OCI-LY3 (cell line): Measurements from ENCODE around the gene GNG11.

Source experiments
- H2AFZ ChIP-seq: fragments of 200-600, 300-600 bp; shearing (Covaris generic); 2 replicates; pipeline ENCODE4 v1.6.0; 2014; ENCODE audit warnings: antibody characterized with exemption, low read depth, low read length
- H3K27ac ChIP-seq: fragments of 200-600, 300-600 bp; sonication (generic); 2 replicates; pipeline ENCODE4 v1.5.1; 2014; ENCODE audit warnings: mild to moderate bottlenecking, low read length, moderate library complexity, mixed read lengths
- H3K27me3 ChIP-seq: fragments of 200-600, 300-600 bp; sonication (generic); 2 replicates; pipeline ENCODE4 v1.6.1; 2014; ENCODE audit warnings: low read depth, low read length, mixed read lengths
- H3K36me3 ChIP-seq: fragments of 200-600, 300-600 bp; sonication (generic); replicated peaks from 2 replicates; pipeline ENCODE3; 2014; ENCODE audit warnings: low read depth, low read length, mixed read lengths
- H3K4me1 ChIP-seq: fragments of 300-600, 200-600 bp; sonication (generic); 2 replicates; pipeline ENCODE4 v1.6.1; 2014; ENCODE audit warnings: low read length, mixed read lengths
- H3K4me2 ChIP-seq: fragments of 200-600, 300-600 bp; sonication (generic); 2 replicates; pipeline ENCODE4 v1.6.1; 2014; ENCODE audit warnings: low read length, mixed read lengths
- H3K4me3 ChIP-seq: fragments of 300-600, 200-600 bp; sonication (generic); 2 replicates; pipeline ENCODE4 v1.5.1; 2014; ENCODE audit warnings: antibody characterized with exemption, mild to moderate bottlenecking, low read length, moderate library complexity
- H3K79me2 ChIP-seq: fragments of 300-600, 200-600 bp; shearing (Covaris generic); 2 replicates; pipeline ENCODE4 v1.6.1; 2014; ENCODE audit warnings: mild to moderate bottlenecking, low read length, mixed read lengths
- H3K9ac ChIP-seq: fragments of 300-600, 200-600 bp; shearing (Covaris generic); 2 replicates; pipeline ENCODE4 v1.6.0; 2014; ENCODE audit warnings: mild to moderate bottlenecking, low read length, moderate library complexity
- H3K9me3 ChIP-seq: fragments of 200-600, 300-600 bp; shearing (Covaris generic); 2 replicates; pipeline ENCODE4 v1.6.1; 2014; ENCODE audit warnings: low read length, mixed read lengths; ENCODE audit not compliant: insufficient read depth
- H4K20me1 ChIP-seq: fragments of 200-600, 300-600 bp; sonication (generic); 2 replicates; pipeline ENCODE4 v1.6.1; 2016; ENCODE audit warnings: low read length, mixed read lengths; ENCODE audit not compliant: insufficient read depth
- EZH2phosphoT487 ChIP-seq: fragments of 200-600 bp; shearing (Covaris generic); IDR thresholded peaks from 2 replicates; pipeline ENCODE4 v1.6.1; 2018; ENCODE audit warnings: antibody characterized with exemption, mixed run types, low read depth
- TF ChIP-seq, protein P1 (sequence below): fragments of 200-600, 300-600 bp; sonication (generic); IDR thresholded peaks from 2 replicates; pipeline ENCODE4 v1.5.1; 2014; ENCODE audit warnings: antibody characterized with exemption, low read length, low read depth

Gene GNG11

DNA sequence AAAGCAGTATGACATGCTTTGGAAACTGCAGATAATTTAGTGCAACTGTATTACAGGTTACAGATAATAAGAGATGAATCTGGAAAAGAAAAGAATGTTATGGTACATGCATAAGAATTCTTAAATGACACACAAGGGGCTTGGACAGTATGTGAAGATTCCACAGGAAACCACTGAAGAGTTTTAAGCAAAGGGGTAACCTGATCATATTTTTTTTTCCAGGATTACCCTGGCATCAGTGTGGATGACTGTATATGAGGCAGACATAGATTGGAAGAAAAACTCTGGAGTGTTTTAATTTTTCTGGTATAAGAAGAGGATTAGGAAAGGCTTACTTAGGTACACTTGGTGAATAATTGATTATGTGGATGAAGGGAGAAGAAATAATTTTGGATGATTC is 39.1 kb upstream of the GNG11 start:
- no peak overlapping the region for H2AFZ ChIP-seq
- H3K9ac ChIP-seq, result no peak overlapping the region
- H3K4me3 ChIP-seq, result no peak overlapping the region
- H3K27me3 ChIP-seq, result no peaks in the 10 kb centered on the region
- H3K79me2 ChIP-seq, result no peaks in the 10 kb centered on the region
- H3K4me1 ChIP-seq, result peaks cover under 1% of the 10 kb centered on the region; the same call in 1 of the 2 replicates
- H3K27ac ChIP-seq, result no peak overlapping the region
- H3K4me2 ChIP-seq, result no peak overlapping the region
- no peaks in the 10 kb centered on the region for H4K20me1 ChIP-seq
- no peaks in the 10 kb centered on the region for H3K36me3 ChIP-seq
- no peaks in the 10 kb centered on the region for H3K9me3 ChIP-seq
- TF ChIP-seq, protein P1, sequence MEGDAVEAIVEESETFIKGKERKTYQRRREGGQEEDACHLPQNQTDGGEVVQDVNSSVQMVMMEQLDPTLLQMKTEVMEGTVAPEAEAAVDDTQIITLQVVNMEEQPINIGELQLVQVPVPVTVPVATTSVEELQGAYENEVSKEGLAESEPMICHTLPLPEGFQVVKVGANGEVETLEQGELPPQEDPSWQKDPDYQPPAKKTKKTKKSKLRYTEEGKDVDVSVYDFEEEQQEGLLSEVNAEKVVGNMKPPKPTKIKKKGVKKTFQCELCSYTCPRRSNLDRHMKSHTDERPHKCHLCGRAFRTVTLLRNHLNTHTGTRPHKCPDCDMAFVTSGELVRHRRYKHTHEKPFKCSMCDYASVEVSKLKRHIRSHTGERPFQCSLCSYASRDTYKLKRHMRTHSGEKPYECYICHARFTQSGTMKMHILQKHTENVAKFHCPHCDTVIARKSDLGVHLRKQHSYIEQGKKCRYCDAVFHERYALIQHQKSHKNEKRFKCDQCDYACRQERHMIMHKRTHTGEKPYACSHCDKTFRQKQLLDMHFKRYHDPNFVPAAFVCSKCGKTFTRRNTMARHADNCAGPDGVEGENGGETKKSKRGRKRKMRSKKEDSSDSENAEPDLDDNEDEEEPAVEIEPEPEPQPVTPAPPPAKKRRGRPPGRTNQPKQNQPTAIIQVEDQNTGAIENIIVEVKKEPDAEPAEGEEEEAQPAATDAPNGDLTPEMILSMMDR, result no peak
- TF ChIP-seq EZH2phosphoT487, result no peak

DNA sequence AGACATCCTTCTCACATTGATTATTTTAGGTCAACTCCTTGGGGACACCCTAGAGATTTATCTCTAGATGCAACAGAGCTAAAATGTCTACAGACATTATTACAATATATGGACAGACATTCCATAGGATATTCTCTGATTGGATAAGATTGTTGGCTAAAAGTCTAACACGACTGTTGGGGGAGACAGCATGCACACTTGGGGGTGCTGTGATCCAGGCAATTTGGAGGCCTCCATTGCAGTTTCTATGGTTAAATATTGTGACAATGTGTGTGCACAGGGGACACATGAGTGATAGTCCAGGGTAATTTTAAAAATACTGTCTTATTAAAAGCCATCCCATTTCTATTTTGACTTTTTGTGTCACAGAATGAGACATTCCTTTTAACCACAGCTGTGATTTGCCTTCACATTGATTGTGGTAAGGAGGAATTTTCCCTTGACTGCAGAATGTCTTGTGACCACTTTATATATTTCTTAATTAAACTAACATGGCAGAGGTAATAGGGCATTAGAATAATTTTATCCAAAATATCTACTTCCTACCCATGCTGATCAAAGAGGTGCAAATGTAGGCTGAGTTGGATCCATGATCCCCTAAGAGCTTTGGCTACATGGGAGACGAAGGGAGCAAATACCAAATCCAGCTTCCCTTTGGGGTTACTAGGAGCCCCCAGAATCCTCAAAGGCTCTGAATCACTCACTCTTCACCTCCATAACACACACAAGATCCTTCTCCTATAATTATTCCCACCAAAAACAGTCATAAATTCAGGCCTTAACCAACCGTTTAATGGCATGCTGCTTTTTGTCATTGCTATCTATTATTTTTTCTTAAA is 38.2 kb upstream of the GNG11 start:
- Histone ChIP-seq H4K20me1 (no peaks in the 10 kb centered on the region), H3K4me3 (no peak overlapping the region)
- TF ChIP-seq, protein P1, result peak; percentile 52
- no peak for TF ChIP-seq EZH2phosphoT487

DNA sequence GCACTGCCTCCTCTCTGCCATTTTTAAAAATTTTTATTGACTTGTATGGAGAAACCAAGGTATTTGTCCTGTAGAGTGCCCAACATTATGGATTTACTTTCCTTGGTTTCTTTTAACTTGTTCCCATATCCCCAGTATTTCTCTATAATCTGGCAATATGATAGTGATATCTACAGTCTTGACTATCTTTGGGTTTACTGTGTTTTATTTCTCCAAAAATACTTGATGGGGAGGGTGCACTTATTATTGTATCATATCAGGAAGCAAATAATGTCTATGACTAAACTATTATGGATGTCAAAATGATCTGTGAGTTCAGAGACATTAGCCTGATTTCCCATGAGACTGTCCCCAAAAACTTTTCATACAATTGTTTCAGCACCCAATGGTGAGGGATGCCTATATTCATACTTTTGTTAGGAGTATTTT is 37.6 kb upstream of the GNG11 start:
- H3K27ac ChIP-seq, result no peak overlapping the region
- H4K20me1 ChIP-seq, result no peaks in the 10 kb centered on the region
- H3K4me2 ChIP-seq, result no peak overlapping the region
- no peaks in the 10 kb centered on the region for H3K79me2 ChIP-seq
- H2AFZ ChIP-seq, result no peak overlapping the region
- no peaks in the 10 kb centered on the region for H3K4me1 ChIP-seq
- no peak overlapping the region for H3K4me3 ChIP-seq
- TF ChIP-seq, protein P1, result no peak
- no peak for TF ChIP-seq EZH2phosphoT487
- H3K36me3 ChIP-seq, result no peaks in the 10 kb centered on the region
- no peak overlapping the region for H3K9ac ChIP-seq
- no peaks in the 10 kb centered on the region for H3K9me3 ChIP-seq
- H3K27me3 ChIP-seq, result 0 out of 2 replicates have a peak, but pooled peaks cover 3% of the 10 kb centered on the region

More for the DNA sequence above, 38.2 kb upstream of the GNG11 start:
- no peaks in the 10 kb centered on the region for H3K9me3 ChIP-seq
- no peak overlapping the region for H3K9ac ChIP-seq
- no peaks in the 10 kb centered on the region for H3K4me1 ChIP-seq
- no peak overlapping the region for H3K27ac ChIP-seq
- no peaks in the 10 kb centered on the region for H3K79me2 ChIP-seq
- no peak overlapping the region for H2AFZ ChIP-seq
- no peak overlapping the region for H3K4me2 ChIP-seq
- no peaks in the 10 kb centered on the region for H3K36me3 ChIP-seq
- 0 out of 2 replicates have a peak, but pooled peaks cover 3% of the 10 kb centered on the region for H3K27me3 ChIP-seq

DNA sequence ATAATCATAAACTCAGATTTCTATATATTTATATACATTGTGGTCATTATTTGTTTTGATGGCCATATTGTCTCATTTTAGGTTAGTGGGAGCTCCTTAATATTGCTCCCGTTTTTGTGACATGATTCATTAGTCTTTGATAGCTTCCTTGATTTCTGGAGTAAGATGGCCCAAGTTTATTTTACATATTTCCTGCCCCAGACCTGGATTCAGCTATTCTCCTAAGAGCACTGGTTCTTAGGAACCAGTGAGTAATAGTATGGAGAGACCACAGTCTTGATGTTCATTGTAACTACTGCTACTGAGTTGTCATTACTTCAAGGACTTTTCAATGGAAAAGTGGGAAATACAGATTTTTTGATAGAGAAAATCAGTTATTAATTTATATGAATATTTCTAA is 37.0 kb upstream of the GNG11 start:
- no peak overlapping the region for H3K4me3 ChIP-seq
- H4K20me1 ChIP-seq, result no peaks in the 10 kb centered on the region
- H3K36me3 ChIP-seq, result no peaks in the 10 kb centered on the region
- H3K27ac ChIP-seq, result no peak overlapping the region
- no peak for TF ChIP-seq EZH2phosphoT487
- TF ChIP-seq, protein P1, result no peak
- H2AFZ ChIP-seq, result no peak overlapping the region
- H3K9me3 ChIP-seq, result no peaks in the 10 kb centered on the region
- no peaks in the 10 kb centered on the region for H3K4me1 ChIP-seq
- no peak overlapping the region for H3K4me2 ChIP-seq
- 0 out of 2 replicates have a peak, but pooled peaks cover 3% of the 10 kb centered on the region for H3K27me3 ChIP-seq
- no peaks in the 10 kb centered on the region for H3K79me2 ChIP-seq
- no peak overlapping the region for H3K9ac ChIP-seq
